GM03348 (cell line): ENCODE results near the gene SND1.
A peak's percentile ranks its signal among the peaks of the same experiment; 100 is the strongest.

Experiments
- DNase-seq: peaks from one replicate; pipeline ENCODE4 v3.0.0; 2012; ENCODE audit warnings: low spot score

SND1 gene

GRCh38 chr7:127651556-127652332 is at the start of gene SND1:
TSS of gene SND1 (plus strand) at chr7:127652194. CDS start at chr7:127652374, 180 bp downstream.
- peak; percentile 98 for DNase-seq

GRCh38 chr7:127608446-127608845 is 43.5 kb upstream of the SND1 start:
- no peak for DNase-seq

- DNase-seq, result no peak
Observed at GRCh38 chr7:127609297-127609696, 42.7 kb upstream of the SND1 start.

- DNase-seq, result no peak
Observed at GRCh38 chr7:127612263-127612662, 39.7 kb upstream of the SND1 start.

- DNase-seq, result no peak
Observed at GRCh38 chr7:127616724-127617123, 35.3 kb upstream of the SND1 start.

- DNase-seq, result no peak
Observed at GRCh38 chr7:127618042-127618441, 34.0 kb upstream of the SND1 start, which contains the start of gene PAX4. TSS of gene PAX4 (minus strand) at chr7:127618142. CDS start at chr7:127615928, 2,214 bp downstream.

GRCh38 chr7:127618775-127619174 is 33.2 kb upstream of the SND1 start:
- DNase-seq, result no peak

GRCh38 chr7:127619681-127620405 is 32.2 kb upstream of the SND1 start:
- no peak for DNase-seq

- DNase-seq, result no peak
Observed at GRCh38 chr7:127620406-127621233, 31.4 kb upstream of the SND1 start.

GRCh38 chr7:127625331-127625730 is 26.7 kb upstream of the SND1 start:
- DNase-seq, result no peak

- no peak for DNase-seq
Observed at GRCh38 chr7:127628445-127628844, 23.5 kb upstream of the SND1 start.

- no peak for DNase-seq
Observed at GRCh38 chr7:127629268-127629854, 22.6 kb upstream of the SND1 start.

GRCh38 chr7:127632276-127632910 is 19.6 kb upstream of the SND1 start:
- peak; percentile 77 for DNase-seq

GRCh38 chr7:127635659-127636285 is 16.2 kb upstream of the SND1 start:
- DNase-seq, result no peak

GRCh38 chr7:127638197-127638596 is 13.8 kb upstream of the SND1 start:
- no peak for DNase-seq

GRCh38 chr7:127644484-127644883 is 7.5 kb upstream of the SND1 start:
- no peak for DNase-seq

GRCh38 chr7:127647636-127648035 is 4.4 kb upstream of the SND1 start:
- DNase-seq, result no peak

- DNase-seq, result no peak
Observed at GRCh38 chr7:127648986-127649385, 3.0 kb upstream of the SND1 start.

GRCh38 chr7:127650847-127651555 is 993 bp upstream of the SND1 start:
- no peak for DNase-seq
